ENCODE measurements around the gene NR5A1. TPM values are rescaled to one million over a fixed set of nuclear protein-coding genes. Genes with fewer than 3 reads are reported as not detected.

The NR5A1 gene
- total RNA-seq, 1 experiment from 2014 or later = 0.64 TPM

DNA sequence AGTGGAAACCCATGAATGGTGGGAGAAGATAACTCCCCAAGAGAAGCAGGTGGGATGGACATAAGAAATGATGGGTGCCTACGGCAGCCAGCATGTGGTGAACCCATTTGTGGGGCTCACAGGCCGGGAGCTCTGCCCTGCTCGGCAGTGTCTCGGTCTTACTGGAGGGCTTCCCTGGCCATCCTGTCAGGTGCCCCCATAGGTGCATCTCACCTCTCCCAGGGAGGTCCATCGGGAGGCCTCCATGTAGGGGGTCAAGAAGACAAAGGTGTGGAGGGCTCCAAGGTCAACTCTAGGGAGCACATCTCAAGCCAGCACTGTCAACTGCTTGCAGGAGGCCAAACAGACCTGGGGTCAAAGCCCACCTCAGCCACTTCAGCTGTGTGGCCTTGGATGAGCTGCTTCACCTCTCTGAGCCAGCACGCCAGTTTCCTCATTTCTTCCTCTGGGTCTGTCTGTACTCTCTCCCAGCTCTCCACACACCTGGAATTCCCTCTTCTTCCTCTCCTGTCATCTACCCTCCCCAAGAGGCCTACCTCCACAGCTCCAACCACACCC, 67.4 kb downstream of the NR5A1 start:
- peaks cover 0 to 3% of the 10 kb centered on the region in 2 experiments; a peak in 1 of 4 replicates for H3K4me1 ChIP-seq (ENCODE audit: control insufficient read depth in 1 of 2, insufficient read depth in 2 of 2, low read length in 2 of 2)
- TF ChIP-seq, protein P1, sequence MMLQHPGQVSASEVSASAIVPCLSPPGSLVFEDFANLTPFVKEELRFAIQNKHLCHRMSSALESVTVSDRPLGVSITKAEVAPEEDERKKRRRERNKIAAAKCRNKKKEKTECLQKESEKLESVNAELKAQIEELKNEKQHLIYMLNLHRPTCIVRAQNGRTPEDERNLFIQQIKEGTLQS (IDR thresholded peaks at IDR 0.05) = no peak
- TF ChIP-seq POLR2AphosphoS5 (IDR thresholded peaks at IDR 0.05; ENCODE audit: low read depth, low read length) (no peak), ZNF274 (IDR thresholded peaks at IDR 0.05; ENCODE audit: low read depth, low read length) (no peak), SP1 (IDR thresholded peaks at IDR 0.05; ENCODE audit: low read depth) (no peak), CBX3 (IDR thresholded peaks at IDR 0.05; ENCODE audit: low read depth) (no peak), EZH2phosphoT487 (IDR thresholded peaks at IDR 0.05; ENCODE audit: borderline replicate concordance) (no peak), TCF7L2 (IDR thresholded peaks at IDR 0.05; ENCODE audit: borderline replicate concordance, extremely low read depth, insufficient read depth, insufficient read length) (no peak), ELF1 (IDR thresholded peaks at IDR 0.05; ENCODE audit: borderline replicate concordance, low read depth) (no peak), EGR1 (IDR thresholded peaks at IDR 0.05; ENCODE audit: low read depth) (no peak)
- TF ChIP-seq, protein P2, sequence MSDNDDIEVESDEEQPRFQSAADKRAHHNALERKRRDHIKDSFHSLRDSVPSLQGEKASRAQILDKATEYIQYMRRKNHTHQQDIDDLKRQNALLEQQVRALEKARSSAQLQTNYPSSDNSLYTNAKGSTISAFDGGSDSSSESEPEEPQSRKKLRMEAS (IDR thresholded peaks at IDR 0.05) = no peak
- no peaks in the 10 kb centered on the region for H3K27me3 ChIP-seq (ENCODE audit: insufficient read depth, low read length)
- H3K27ac ChIP-seq (ENCODE audit: low read depth, low read length) = no peak overlapping the region
- intact Hi-C loops (cut with micrococcal nuclease) = no loop called here
- no peaks in the 10 kb centered on the region for H3K9me2 ChIP-seq (ENCODE audit: insufficient read depth)
- BruUV-seq (replicated peaks) = no TSS peak
- no peaks in the 10 kb centered on the region for H4K20me1 ChIP-seq (ENCODE audit: insufficient read depth)
- DNase-seq (ENCODE audit: low read depth, low spot score) (no peak), ATAC-seq (no peak)
- no peaks in the 10 kb centered on the region for H3K9me3 ChIP-seq (ENCODE audit: control insufficient read depth in 1 of 2, insufficient read depth in 1 of 2, low read depth in 1 of 2, low read length in 2 of 2)
- H2AFZ ChIP-seq (ENCODE audit: low read depth, low read length, poor library complexity, severe bottlenecking) = no peak overlapping the region
- ChIA-PET CTCF (no interaction called here), RAD21 (ENCODE audit: low non-redundant PET in 1 of 2, low total read pairs in 2 of 2, uncharacterized antibody in 2 of 2, unreplicated experiment in 2 of 2) (no interaction called here), POLR2A (no interaction called here)
- no peak overlapping the region for H3K9ac ChIP-seq (ENCODE audit: low read length)
- H3K4me3 ChIP-seq (replicated peaks in 1 of 2; ENCODE audit: low read depth in 1 of 2, low read length in 2 of 2) = no peak overlapping the region
- no peak overlapping the region for H3K4me2 ChIP-seq (ENCODE audit: low read length)
- no peaks in the 10 kb centered on the region for H3K36me3 ChIP-seq (ENCODE audit: control insufficient read depth in 1 of 2, insufficient read depth in 2 of 2, low read length in 2 of 2)
- H3K79me2 ChIP-seq (ENCODE audit: insufficient read depth, low read length) = no peaks in the 10 kb centered on the region

DNA sequence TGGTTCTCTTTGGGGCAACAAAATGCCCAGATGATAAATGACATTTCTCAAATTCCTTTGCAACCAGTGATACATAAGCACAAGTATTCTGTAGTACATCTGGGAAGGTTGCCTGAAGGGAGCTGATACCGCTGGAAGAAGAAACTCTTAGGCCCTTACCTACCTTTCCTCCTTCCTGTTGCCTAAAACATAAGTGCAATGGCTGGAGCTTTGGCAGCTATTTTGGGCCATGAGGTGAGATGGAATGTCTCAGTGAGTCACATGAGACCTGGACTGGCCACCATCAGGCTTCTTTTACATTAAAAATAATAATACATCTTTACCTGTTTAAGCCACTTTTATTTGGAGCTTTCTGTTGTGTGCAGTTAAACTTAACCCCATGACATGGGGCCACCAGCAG, 68.1 kb downstream of the NR5A1 start:
- H4K20me1 ChIP-seq (ENCODE audit: insufficient read depth) = no peaks in the 10 kb centered on the region
- intact Hi-C loops (cut with micrococcal nuclease) = no loop called here
- no peaks in the 10 kb centered on the region for H3K36me3 ChIP-seq (ENCODE audit: control insufficient read depth in 1 of 2, insufficient read depth in 2 of 2, low read length in 2 of 2)
- CTCF ChIA-PET = no interaction called here
- no peaks in the 10 kb centered on the region for H3K9me3 ChIP-seq (ENCODE audit: control insufficient read depth in 1 of 2, insufficient read depth in 1 of 2, low read depth in 1 of 2, low read length in 2 of 2)
- POLR2A ChIA-PET = no interaction called here
- H3K4me2 ChIP-seq (ENCODE audit: low read length) = no peak overlapping the region
- ATAC-seq (no peak), DNase-seq (ENCODE audit: low read depth, low spot score) (no peak)
- no peak overlapping the region for H3K4me3 ChIP-seq (replicated peaks in 1 of 2; ENCODE audit: low read depth in 1 of 2, low read length in 2 of 2)
- no peaks in the 10 kb centered on the region for H3K79me2 ChIP-seq (ENCODE audit: insufficient read depth, low read length)
- no peak for TF ChIP-seq TCF7L2 (IDR thresholded peaks at IDR 0.05; ENCODE audit: borderline replicate concordance, extremely low read depth, insufficient read depth, insufficient read length)
- no peak for TF ChIP-seq FOSL1 (IDR thresholded peaks at IDR 0.05; ENCODE audit: low read depth)
- no peak for TF ChIP-seq JUND (IDR thresholded peaks at IDR 0.05)
- TF ChIP-seq RAD21 (IDR thresholded peaks at IDR 0.05; ENCODE audit: low read depth) = no peak
- TF ChIP-seq SIN3A (IDR thresholded peaks at IDR 0.05; ENCODE audit: low read depth) = no peak
- TF ChIP-seq SP1 (IDR thresholded peaks at IDR 0.05; ENCODE audit: low read depth) = no peak
- TF ChIP-seq POLR2A (IDR thresholded peaks at IDR 0.05; ENCODE audit: borderline replicate concordance, extremely low read depth, insufficient read depth, insufficient read length) = no peak
- no peak for TF ChIP-seq ZNF274 (IDR thresholded peaks at IDR 0.05; ENCODE audit: low read depth, low read length)
- TF ChIP-seq YY1 (IDR thresholded peaks at IDR 0.05; ENCODE audit: extremely low read depth, insufficient replicate concordance, low read depth, low read length) = no peak
- no peak for TF ChIP-seq ELF1 (IDR thresholded peaks at IDR 0.05; ENCODE audit: borderline replicate concordance, low read depth)
- TF ChIP-seq, protein P3, sequence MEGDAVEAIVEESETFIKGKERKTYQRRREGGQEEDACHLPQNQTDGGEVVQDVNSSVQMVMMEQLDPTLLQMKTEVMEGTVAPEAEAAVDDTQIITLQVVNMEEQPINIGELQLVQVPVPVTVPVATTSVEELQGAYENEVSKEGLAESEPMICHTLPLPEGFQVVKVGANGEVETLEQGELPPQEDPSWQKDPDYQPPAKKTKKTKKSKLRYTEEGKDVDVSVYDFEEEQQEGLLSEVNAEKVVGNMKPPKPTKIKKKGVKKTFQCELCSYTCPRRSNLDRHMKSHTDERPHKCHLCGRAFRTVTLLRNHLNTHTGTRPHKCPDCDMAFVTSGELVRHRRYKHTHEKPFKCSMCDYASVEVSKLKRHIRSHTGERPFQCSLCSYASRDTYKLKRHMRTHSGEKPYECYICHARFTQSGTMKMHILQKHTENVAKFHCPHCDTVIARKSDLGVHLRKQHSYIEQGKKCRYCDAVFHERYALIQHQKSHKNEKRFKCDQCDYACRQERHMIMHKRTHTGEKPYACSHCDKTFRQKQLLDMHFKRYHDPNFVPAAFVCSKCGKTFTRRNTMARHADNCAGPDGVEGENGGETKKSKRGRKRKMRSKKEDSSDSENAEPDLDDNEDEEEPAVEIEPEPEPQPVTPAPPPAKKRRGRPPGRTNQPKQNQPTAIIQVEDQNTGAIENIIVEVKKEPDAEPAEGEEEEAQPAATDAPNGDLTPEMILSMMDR (IDR thresholded peaks at IDR 0.05 in 2 of 3, conservative IDR thresholded peaks at IDR 0.05 in 1 of 3; ENCODE audit: borderline replicate concordance in 1 of 3, insufficient read depth in 1 of 3, low read depth in 2 of 3, low read length in 2 of 3) = no peak
- TF ChIP-seq POLR2AphosphoS5 (IDR thresholded peaks at IDR 0.05; ENCODE audit: low read depth, low read length) = no peak
- TF ChIP-seq CEBPB (IDR thresholded peaks at IDR 0.05; ENCODE audit: low read depth) = no peak
- no peak for TF ChIP-seq SRF (IDR thresholded peaks at IDR 0.05; ENCODE audit: low read depth)
- RAD21 ChIA-PET (ENCODE audit: low non-redundant PET in 1 of 2, low total read pairs in 2 of 2, uncharacterized antibody in 2 of 2, unreplicated experiment in 2 of 2) = no interaction called here
- peaks cover 0 to 3% of the 10 kb centered on the region in 2 experiments; a peak in 1 of 4 replicates for H3K4me1 ChIP-seq (ENCODE audit: control insufficient read depth in 1 of 2, insufficient read depth in 2 of 2, low read length in 2 of 2)
- H3K9ac ChIP-seq (ENCODE audit: low read length) = no peak overlapping the region
- H3K27me3 ChIP-seq (ENCODE audit: insufficient read depth, low read length) = no peaks in the 10 kb centered on the region
- no peak overlapping the region for H3K27ac ChIP-seq (ENCODE audit: low read depth, low read length)
- H2AFZ ChIP-seq (ENCODE audit: low read depth, low read length, poor library complexity, severe bottlenecking) = no peak overlapping the region
- H3K9me2 ChIP-seq (ENCODE audit: insufficient read depth) = no peaks in the 10 kb centered on the region
- BruUV-seq (replicated peaks) = no TSS peak

Data from HCT116 (cell line).